Testis (tissue), 3 donors: ENCODE results near the gene CALB2. TPM values are rescaled to one million over a fixed set of nuclear protein-coding genes. Genes with fewer than 3 reads are reported as not detected.

Source experiments
- polyA plus RNA-seq: library from polyadenylated mRNA; stranded (reverse); fragments of 350-450 nt; fragmentation: Illumina TruSeq; extraction: RNeasy Lipid Tissue Mini Kit (QIAGEN cat#74804); gene quantifications from one replicate; pipeline ENCODE4 v1.2.3, GENCODE V29; 2014; ENCODE audit warnings: low read depth, low replicate concordance; ENCODE audit not compliant: insufficient read depth
- total RNA-seq, 2 donors: library from RNA; depleted of rRNA; stranded (reverse); fragments of >200 nt; gene quantifications; one replicate each; pipeline ENCODE4 v1.2.3, GENCODE V29; 2016

Gene CALB2
- total and polyA plus RNA-seq, 3 donors from 2014 or later: 3.6 to 53.2 (median 5.1) TPM

Other genes with a start within 250 kb of the CALB2 start
- 10 to 100 TPM; 29.6 to 54.7 TPM for gene HYDIN, start 128.0 kb upstream of the CALB2 start, total RNA-seq
- 30.3 TPM for gene HYDIN, start 128.0 kb upstream of the CALB2 start, polyA plus RNA-seq
- gene CMTR2, start 69.3 kb upstream of the CALB2 start, total RNA-seq: 10 to 100 TPM; 25.8 to 36.8 TPM
- 22.2 TPM for gene CMTR2, start 69.3 kb upstream of the CALB2 start, polyA plus RNA-seq
- gene TLE7, start 83.3 kb downstream of the CALB2 start, total RNA-seq: 1 to 10 TPM; 2.4 to 3.0 TPM
- 1.7 TPM for gene TLE7, start 83.3 kb downstream of the CALB2 start, polyA plus RNA-seq
- 10 to 100 TPM; 14.5 to 16.3 TPM for gene ZNF23, start 103.5 kb downstream of the CALB2 start, total RNA-seq
- 10.9 TPM for gene ZNF23, start 103.5 kb downstream of the CALB2 start, polyA plus RNA-seq
- 10 to 100 TPM; 28.4 to 44.6 TPM for gene ZNF19, start 130.6 kb downstream of the CALB2 start, total RNA-seq
- gene ZNF19, start 130.6 kb downstream of the CALB2 start, polyA plus RNA-seq: 31.8 TPM
- under 1 TPM in 1 of 2 donors, not detected in 1; 0.56 TPM for gene CHST4, start 167.7 kb downstream of the CALB2 start, total RNA-seq
- 0.32 TPM for gene CHST4, start 167.7 kb downstream of the CALB2 start, polyA plus RNA-seq
- 1 to 10 TPM; 1.5 to 2.9 TPM for gene TAT, start 218.4 kb downstream of the CALB2 start, total RNA-seq
- gene TAT, start 218.4 kb downstream of the CALB2 start, polyA plus RNA-seq: 1.6 TPM